BE2C (cell line): ENCODE measurements around the gene EPS8. TPM values are rescaled to one million over a fixed set of nuclear protein-coding genes. Genes with fewer than 3 reads are reported as not detected.

Source experiments
- DNase-seq: peaks from one replicate; pipeline ENCODE4 v3.0.0-alpha.2; 2020
- H3K27me3 ChIP-seq: fragments of 250-450 bp; sonication (Bioruptor Pico); 2 replicates; pipeline ENCODE4 v1.5.1; 2020; ENCODE audit warnings: mild to moderate bottlenecking
- H3K36me3 ChIP-seq: fragments of 250-450 bp; sonication (Bioruptor Pico); 2 replicates; pipeline ENCODE4 v1.5.1; 2020; ENCODE audit warnings: mild to moderate bottlenecking
- H3K4me1 ChIP-seq: fragments of 250-450 bp; sonication (Bioruptor Pico); 2 replicates; pipeline ENCODE4 v1.5.1; 2020
- H3K4me3 ChIP-seq: 2 replicates; pipeline ENCODE4 v1.5.1; 2011; ENCODE audit warnings: low read depth, low read length
- H3K9me3 ChIP-seq: fragments of 250-450 bp; sonication (Bioruptor Pico); 2 replicates; pipeline ENCODE4 v1.5.1; 2020
- polyA plus RNA-seq: library from polyadenylated mRNA; unstranded; fragments of >200 nt; gene quantifications from one replicate; pipeline ENCODE4 v1.2.1, GENCODE V29; 2012; ENCODE audit warnings: low read depth, missing spikeins; ENCODE audit not compliant: insufficient read length, insufficient read depth
- TF ChIP-seq, protein P1 (sequence below): IDR thresholded peaks from 2 replicates; pipeline ENCODE4 v1.5.1; 2012; ENCODE audit warnings: mild to moderate bottlenecking, low read depth, low read length

The EPS8 gene
- polyA plus RNA-seq = 0.54 TPM

DNA sequence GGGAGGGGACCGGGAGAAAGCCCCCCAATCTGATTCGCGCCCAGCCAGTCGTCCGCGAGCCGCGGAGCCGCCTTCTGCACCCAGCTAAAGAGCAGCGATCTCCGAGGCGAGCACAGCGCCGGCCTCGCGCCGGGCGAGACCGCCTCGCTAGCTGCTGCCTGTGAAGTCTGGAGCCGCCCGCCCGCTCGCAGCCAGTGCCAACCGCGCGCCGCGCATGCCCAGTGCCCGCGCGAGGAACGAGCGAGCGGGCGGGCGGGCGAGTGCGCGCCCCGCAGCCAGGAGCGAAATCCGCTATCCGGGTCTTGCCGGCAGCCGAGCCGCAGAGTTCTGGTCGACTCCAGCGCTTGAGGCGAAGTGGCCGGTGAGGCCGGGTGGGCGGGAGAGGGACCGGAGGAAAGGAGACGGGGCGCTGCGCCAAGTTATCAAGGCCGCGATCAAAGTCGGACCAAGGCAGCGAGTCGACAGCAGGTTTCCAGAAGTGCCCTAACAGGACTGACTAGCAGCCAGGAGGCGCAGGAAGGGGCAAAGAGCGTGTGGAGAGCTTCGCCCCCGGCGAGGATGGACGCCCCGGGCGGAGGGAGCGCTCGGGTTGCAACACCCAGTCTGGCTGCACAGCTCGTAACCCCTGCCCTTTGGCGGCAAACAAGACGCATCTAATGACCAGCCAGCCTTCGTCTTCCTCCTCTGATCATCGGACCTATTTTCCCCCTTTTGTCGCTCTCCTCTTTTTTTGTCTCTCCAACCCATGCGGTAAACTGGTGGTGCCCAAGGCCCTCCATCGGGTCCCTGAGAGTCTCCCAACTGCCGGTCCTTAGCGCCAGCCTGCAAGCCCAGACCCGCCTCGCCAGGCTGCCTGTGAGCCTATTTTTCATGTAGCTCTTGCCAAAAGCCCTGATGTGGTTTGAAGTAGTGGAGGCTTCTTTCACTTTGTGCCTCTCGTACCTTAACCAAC lies at the start of gene EPS8:
TSS of gene EPS8 (minus strand) at position 169 of the 952 bp plus-strand sequence. CDS start 106,437 bp downstream, outside the sequence.
- H3K9me3 ChIP-seq = no peaks in the 10 kb centered on the region; the same call in 1 of the 2 replicates
- DNase-seq = peak; percentile 92
- H3K36me3 ChIP-seq = no peaks in the 10 kb centered on the region
- H3K4me1 ChIP-seq = no peaks in the 10 kb centered on the region
- peaks cover 65% of the 10 kb centered on the region for H3K27me3 ChIP-seq
- H3K4me3 ChIP-seq = peak within 1 kb of the TSS; percentile 58
- TF ChIP-seq, protein P1, sequence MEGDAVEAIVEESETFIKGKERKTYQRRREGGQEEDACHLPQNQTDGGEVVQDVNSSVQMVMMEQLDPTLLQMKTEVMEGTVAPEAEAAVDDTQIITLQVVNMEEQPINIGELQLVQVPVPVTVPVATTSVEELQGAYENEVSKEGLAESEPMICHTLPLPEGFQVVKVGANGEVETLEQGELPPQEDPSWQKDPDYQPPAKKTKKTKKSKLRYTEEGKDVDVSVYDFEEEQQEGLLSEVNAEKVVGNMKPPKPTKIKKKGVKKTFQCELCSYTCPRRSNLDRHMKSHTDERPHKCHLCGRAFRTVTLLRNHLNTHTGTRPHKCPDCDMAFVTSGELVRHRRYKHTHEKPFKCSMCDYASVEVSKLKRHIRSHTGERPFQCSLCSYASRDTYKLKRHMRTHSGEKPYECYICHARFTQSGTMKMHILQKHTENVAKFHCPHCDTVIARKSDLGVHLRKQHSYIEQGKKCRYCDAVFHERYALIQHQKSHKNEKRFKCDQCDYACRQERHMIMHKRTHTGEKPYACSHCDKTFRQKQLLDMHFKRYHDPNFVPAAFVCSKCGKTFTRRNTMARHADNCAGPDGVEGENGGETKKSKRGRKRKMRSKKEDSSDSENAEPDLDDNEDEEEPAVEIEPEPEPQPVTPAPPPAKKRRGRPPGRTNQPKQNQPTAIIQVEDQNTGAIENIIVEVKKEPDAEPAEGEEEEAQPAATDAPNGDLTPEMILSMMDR = 0 out of 2 replicates have a peak, but pooled peaks have one; percentile 14

DNA sequence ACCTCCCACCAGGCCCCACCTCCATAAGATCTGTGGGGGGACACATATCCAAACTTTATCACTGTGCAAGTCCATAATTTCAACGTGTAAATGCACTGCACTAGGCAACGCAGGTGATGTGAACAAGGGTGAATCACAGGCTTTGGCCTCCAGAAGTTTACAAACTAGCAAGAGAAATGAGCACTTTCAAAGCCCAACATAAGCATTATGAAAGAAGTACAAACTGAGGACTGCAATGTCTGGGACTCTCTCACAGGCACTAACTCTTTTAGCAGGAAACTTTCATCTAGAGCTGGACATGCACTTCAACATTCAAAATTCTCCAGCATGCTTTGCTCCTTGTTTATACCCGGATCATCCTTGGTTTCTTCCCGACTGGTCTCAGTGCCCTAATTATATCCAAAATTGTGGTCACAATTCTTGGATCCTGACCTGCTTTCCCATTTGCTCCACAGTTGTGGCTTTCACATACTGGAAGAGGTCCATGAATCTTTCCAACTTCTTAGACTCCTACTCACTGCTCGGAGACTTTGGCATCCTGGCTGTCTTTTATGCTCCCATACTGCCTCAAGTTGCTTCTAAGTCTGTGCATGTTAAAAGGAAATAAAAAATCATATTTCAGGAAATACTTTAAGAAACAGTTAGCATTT lies 48.1 kb upstream of the EPS8 start:
- H3K4me1 ChIP-seq = no peaks in the 10 kb centered on the region
- peaks cover 68% of the 10 kb centered on the region for H3K27me3 ChIP-seq
- H3K36me3 ChIP-seq = no peaks in the 10 kb centered on the region
- no peak overlapping the region for H3K4me3 ChIP-seq
- no peaks in the 10 kb centered on the region for H3K9me3 ChIP-seq
- DNase-seq = no peak
- TF ChIP-seq, protein P1 = no peak

DNA sequence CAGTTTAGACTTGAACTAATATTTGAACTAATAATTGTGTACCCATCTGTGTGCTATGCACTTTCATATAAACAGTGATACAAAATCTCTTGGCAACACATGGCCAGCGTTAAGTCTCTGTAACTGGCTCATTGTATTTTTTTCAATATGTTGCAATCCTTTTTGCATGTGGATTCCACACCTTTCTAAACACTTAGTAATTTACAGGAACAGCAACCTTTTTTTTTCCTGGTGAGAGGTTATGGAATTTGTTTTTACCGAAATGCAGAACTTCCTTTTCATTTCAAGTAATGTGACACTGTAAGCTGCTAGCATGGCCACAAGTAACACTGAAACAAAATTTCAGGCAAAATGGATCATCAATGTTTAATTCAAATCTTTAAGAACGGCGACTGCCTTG lies 45.4 kb upstream of the EPS8 start:
- no peaks in the 10 kb centered on the region for H3K36me3 ChIP-seq
- no peaks in the 10 kb centered on the region for H3K9me3 ChIP-seq
- no peaks in the 10 kb centered on the region for H3K4me1 ChIP-seq
- peaks cover 59% of the 10 kb centered on the region for H3K27me3 ChIP-seq
- no peak for DNase-seq
- no peak overlapping the region for H3K4me3 ChIP-seq
- TF ChIP-seq, protein P1 = no peak

- no peaks in the 10 kb centered on the region for H3K36me3 ChIP-seq
- no peak for DNase-seq
- H3K4me1 ChIP-seq = no peaks in the 10 kb centered on the region
- H3K4me3 ChIP-seq = no peak overlapping the region
- H3K9me3 ChIP-seq = no peaks in the 10 kb centered on the region
- peaks cover 38% of the 10 kb centered on the region for H3K27me3 ChIP-seq
- TF ChIP-seq, protein P1 = no peak
These were observed 42.3 kb upstream of the EPS8 start for GRCh38 chr12:15831315-15831978.

DNA sequence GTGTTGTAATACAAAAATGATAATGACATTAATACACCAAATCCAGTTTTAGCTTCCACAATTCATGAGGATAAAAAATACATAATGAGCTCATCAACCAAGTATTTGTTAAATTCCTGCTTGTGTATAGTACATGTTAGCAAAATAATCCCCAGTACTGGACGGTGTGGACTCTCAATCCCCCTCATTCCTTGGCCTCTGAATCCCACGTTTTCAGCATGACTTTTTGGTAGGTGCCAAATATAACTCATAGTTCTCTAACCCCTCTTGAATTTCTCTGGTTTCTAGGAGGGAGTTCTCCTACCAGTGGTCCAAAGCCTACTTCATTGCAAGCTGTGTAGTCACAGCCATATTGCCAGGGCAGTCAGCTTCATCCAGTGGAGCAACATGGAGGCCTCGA lies 41.4 kb upstream of the EPS8 start:
- Histone ChIP-seq H3K9me3 (no peaks in the 10 kb centered on the region), H3K4me1 (no peaks in the 10 kb centered on the region), H3K36me3 (no peaks in the 10 kb centered on the region), H3K4me3 (no peak overlapping the region), H3K27me3 (peaks cover 35% of the 10 kb centered on the region)
- TF ChIP-seq, protein P1 = no peak
- no peak for DNase-seq
